ENCODE results near the gene C1orf198.

Gene C1orf198

DNA sequence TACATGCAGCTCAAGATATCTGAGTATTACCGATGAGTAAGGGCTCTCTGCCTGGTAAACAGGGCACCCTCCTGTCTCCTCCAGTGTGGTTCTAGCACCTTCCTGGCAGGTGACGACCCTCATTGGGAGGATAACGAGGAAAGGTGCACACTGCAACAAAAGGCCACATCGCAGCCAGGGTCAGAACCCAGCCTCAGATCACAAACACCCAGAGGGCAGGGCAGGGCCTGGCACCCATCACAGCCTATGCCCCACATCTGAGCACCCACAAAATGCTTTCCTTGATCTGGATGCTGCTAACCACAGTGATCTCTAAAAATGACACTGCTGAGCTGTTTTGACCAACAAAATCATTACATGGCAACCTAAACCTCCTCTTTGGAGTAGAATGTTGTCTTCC lies 23.8 kb downstream of the C1orf198 start:
- DNase-seq: no peak
- CTCF ChIA-PET: no interaction called here
- Mint-ChIP-seq H3K27me3 (no peaks in the 10 kb centered on the region), H3K9me3 (no peaks in the 10 kb centered on the region), H3K27ac (no peak overlapping the region), H3K4me3 (no peak overlapping the region), H3K4me1 (no peaks in the 10 kb centered on the region), H3K36me3 (no peaks in the 10 kb centered on the region)

DNA sequence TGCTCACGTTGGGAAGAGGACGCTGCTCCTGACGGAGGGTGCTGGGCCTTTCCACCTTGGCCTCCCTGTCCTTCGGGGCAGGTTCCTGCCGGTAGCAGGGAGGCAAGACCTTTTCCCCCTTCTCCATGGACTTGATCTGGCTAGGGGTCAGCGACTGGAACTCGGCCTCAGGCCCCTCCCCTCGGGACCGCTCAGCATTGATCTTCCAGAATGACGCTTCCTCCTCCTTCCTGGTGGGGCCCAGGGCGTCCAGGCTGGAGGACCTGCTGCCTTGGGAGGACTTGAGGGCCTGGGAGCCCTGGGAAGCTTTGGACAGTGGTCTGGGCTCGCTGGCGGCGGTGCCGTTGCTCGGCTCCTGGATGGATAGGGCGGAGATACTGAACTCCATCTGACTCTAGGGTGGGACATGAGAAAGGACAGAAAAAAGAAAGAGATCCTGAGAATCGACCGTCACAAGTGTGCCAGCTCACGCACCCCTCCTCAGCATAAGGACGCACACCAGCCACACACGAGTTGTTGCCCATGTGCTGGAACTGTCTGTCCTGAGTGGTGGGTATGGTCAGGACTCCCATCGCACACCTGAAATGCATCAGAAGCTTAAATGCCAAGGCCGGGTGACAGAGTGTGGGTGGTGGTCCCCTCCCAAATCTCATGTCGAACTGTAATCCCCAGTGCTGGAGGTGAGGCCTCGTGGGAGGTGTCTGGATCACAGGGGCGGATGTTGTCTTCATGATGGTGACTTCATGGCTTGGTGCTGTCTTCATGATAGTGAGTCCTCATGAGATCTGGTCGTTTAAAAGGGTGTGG lies 24.6 kb downstream of the C1orf198 start:
- Mint-ChIP-seq H3K36me3 (no peaks in the 10 kb centered on the region), H3K27me3 (no peaks in the 10 kb centered on the region), H3K27ac (no peak overlapping the region), H3K4me3 (no peak overlapping the region), H3K4me1 (no peaks in the 10 kb centered on the region), H3K9me3 (no peaks in the 10 kb centered on the region)
- CTCF ChIA-PET: no interaction called here
- DNase-seq: no peak

GRCh38 chr1:230842801-230843200 lies 25.5 kb downstream of the C1orf198 start:
- Mint-ChIP-seq H3K4me3 (no peak overlapping the region), H3K27me3 (no peaks in the 10 kb centered on the region), H3K4me1 (no peaks in the 10 kb centered on the region), H3K36me3 (no peaks in the 10 kb centered on the region), H3K9me3 (no peaks in the 10 kb centered on the region), H3K27ac (no peak overlapping the region)
- CTCF ChIA-PET: no interaction called here
- no peak for DNase-seq

DNA sequence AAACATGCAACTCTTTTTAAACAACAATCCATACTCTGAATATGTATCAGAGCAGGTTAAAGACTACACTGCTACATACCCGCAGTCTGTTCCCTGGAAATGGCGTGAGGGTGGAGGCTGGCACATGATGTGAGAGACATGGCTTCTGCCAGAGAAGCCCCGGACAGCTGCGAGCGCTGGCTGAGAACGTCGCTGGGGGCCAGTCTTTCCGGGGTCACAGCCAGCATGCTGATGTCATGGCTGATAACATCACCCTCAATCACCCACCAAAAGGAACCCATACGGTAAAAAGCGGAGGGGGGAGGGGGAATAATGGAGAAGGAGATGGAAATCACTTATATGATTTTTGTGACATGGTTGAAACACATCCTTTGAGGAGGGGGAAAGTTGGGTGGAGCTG lies 29.1 kb downstream of the C1orf198 start:
- Mint-ChIP-seq H3K27me3 (no peaks in the 10 kb centered on the region), H3K4me1 (no peaks in the 10 kb centered on the region), H3K36me3 (no peaks in the 10 kb centered on the region), H3K4me3 (no peak overlapping the region), H3K27ac (no peak overlapping the region), H3K9me3 (no peaks in the 10 kb centered on the region)
- CTCF ChIA-PET: interaction anchor here (1.0 kb wide), 1 partner anchor 10 kb away, joined by 5 read pairs; no protein-coding TSS in a partner anchor
- DNase-seq: no peak

- no peak overlapping the region for H3K4me3 Mint-ChIP-seq
- H3K27me3 Mint-ChIP-seq: peaks cover 4% of the 10 kb centered on the region
- no peaks in the 10 kb centered on the region for H3K4me1 Mint-ChIP-seq
- DNase-seq: no peak
- no peaks in the 10 kb centered on the region for H3K36me3 Mint-ChIP-seq
- H3K9me3 Mint-ChIP-seq: no peaks in the 10 kb centered on the region
- H3K27ac Mint-ChIP-seq: no peak overlapping the region
- CTCF ChIA-PET: no interaction called here
Observed at GRCh38 chr1:230836793-230837192, 31.5 kb downstream of the C1orf198 start.

GRCh38 chr1:230836347-230836746 lies 32.0 kb downstream of the C1orf198 start:
- H3K27ac Mint-ChIP-seq: no peak overlapping the region
- H3K36me3 Mint-ChIP-seq: no peaks in the 10 kb centered on the region
- H3K9me3 Mint-ChIP-seq: no peaks in the 10 kb centered on the region
- H3K27me3 Mint-ChIP-seq: peaks cover 4% of the 10 kb centered on the region
- H3K4me3 Mint-ChIP-seq: no peak overlapping the region
- DNase-seq: no peak
- CTCF ChIA-PET: no interaction called here
- H3K4me1 Mint-ChIP-seq: no peaks in the 10 kb centered on the region

GRCh38 chr1:230834292-230834691 lies 34.0 kb downstream of the C1orf198 start:
- Mint-ChIP-seq H3K27me3 (peaks cover 4% of the 10 kb centered on the region), H3K4me1 (no peaks in the 10 kb centered on the region)

DNA sequence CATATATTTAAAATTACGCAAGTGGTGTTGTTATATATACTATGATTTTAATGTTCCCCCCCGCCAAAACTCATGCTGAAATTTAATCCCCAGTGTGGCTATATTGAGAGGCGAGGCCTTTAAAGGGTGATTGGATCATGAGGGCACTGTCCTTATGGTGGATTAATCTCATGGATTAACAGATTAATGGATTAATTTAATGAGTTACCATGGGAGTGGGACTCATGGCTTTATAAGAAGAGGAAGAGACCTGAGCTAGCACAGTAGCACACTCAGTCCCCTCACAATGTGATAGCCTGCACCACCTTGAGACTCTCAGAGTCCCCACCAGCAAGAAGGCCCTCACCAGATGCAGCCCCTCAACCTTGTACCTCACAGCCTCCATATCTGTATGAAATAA lies 34.8 kb downstream of the C1orf198 start:
- H3K36me3 Mint-ChIP-seq: no peaks in the 10 kb centered on the region
- no peaks in the 10 kb centered on the region for H3K4me1 Mint-ChIP-seq
- H3K27ac Mint-ChIP-seq: no peak overlapping the region
- no peaks in the 10 kb centered on the region for H3K9me3 Mint-ChIP-seq
- peaks cover 4% of the 10 kb centered on the region for H3K27me3 Mint-ChIP-seq
- CTCF ChIA-PET: no interaction called here
- H3K4me3 Mint-ChIP-seq: no peak overlapping the region
- no peak for DNase-seq

More at GRCh38 chr1:230834292-230834691, 34.0 kb downstream of the C1orf198 start:
- Mint-ChIP-seq H3K4me3 (no peak overlapping the region), H3K9me3 (no peaks in the 10 kb centered on the region), H3K36me3 (no peaks in the 10 kb centered on the region), H3K27ac (no peak overlapping the region)
- CTCF ChIA-PET: no interaction called here
- no peak for DNase-seq

GRCh38 chr1:230832476-230832875 lies 35.8 kb downstream of the C1orf198 start:
- DNase-seq: no peak
- H3K4me3 Mint-ChIP-seq: no peak overlapping the region
- H3K27ac Mint-ChIP-seq: no peak overlapping the region
- peaks cover 4% of the 10 kb centered on the region for H3K27me3 Mint-ChIP-seq
- H3K9me3 Mint-ChIP-seq: no peaks in the 10 kb centered on the region
- CTCF ChIA-PET: no interaction called here
- H3K4me1 Mint-ChIP-seq: no peaks in the 10 kb centered on the region
- no peaks in the 10 kb centered on the region for H3K36me3 Mint-ChIP-seq

DNA sequence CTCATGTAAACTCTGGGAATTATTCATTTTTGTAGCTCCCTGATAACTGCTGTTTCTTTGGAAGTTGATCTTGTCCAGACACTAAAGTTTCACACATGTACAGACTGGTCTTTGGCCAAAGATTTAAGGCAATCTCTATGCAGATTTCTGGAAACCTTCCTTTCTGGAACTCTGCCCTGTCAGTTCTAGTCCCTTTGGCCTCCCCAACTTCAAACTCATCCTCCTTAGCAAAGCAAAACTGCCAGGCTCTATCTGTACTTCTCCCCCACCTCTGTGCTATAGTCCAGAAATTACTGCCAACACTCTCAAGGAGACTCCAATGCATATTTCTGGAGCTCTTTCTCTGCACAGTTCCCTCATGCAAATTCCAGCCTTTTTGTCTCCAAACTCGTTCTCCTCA lies 36.5 kb downstream of the C1orf198 start:
- Mint-ChIP-seq H3K27me3 (peaks cover 4% of the 10 kb centered on the region), H3K27ac (no peak overlapping the region), H3K36me3 (no peaks in the 10 kb centered on the region), H3K4me1 (no peaks in the 10 kb centered on the region), H3K4me3 (no peak overlapping the region), H3K9me3 (no peaks in the 10 kb centered on the region)
- CTCF ChIA-PET: no interaction called here
- DNase-seq: no peak

- Mint-ChIP-seq H3K4me3 (no peak overlapping the region), H3K27me3 (peaks cover 14% of the 10 kb centered on the region), H3K36me3 (no peaks in the 10 kb centered on the region), H3K9me3 (no peaks in the 10 kb centered on the region), H3K4me1 (no peaks in the 10 kb centered on the region), H3K27ac (no peak overlapping the region)
- CTCF ChIA-PET: interaction anchor here (1.7 kb wide), 1 partner anchor 11 kb away, joined by 5 read pairs; no protein-coding TSS in a partner anchor
- DNase-seq: no peak
Observed at GRCh38 chr1:230828421-230828820, 39.9 kb downstream of the C1orf198 start.

DNA sequence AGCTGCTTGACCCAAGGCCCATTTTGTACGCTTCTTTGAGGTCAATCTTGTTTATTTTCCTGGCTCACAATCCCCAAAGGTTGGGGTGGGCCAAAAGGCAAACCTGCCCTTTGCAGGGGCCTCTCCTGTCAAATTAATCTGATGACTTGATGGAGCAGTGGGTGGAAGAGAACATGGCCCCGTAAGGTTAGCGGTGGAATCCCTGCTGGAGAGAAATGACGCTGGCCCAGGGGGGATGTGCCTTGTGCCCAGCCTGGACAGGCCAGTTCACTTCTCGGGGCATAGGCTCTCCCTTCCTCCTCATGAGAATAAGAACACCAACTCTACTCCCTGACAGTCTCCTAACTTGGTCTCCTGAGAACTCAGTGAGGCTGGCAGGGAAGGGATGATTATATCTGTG lies 40.5 kb downstream of the C1orf198 start:
- H3K27ac Mint-ChIP-seq: no peak overlapping the region
- no peaks in the 10 kb centered on the region for H3K36me3 Mint-ChIP-seq
- H3K4me3 Mint-ChIP-seq: no peak overlapping the region
- CTCF ChIA-PET: no interaction called here
- no peaks in the 10 kb centered on the region for H3K4me1 Mint-ChIP-seq
- DNase-seq: no peak
- H3K27me3 Mint-ChIP-seq: peaks cover 11% of the 10 kb centered on the region
- H3K9me3 Mint-ChIP-seq: no peaks in the 10 kb centered on the region

- H3K27me3 Mint-ChIP-seq: peaks cover 10% of the 10 kb centered on the region
- DNase-seq: no peak
- no peak overlapping the region for H3K4me3 Mint-ChIP-seq
- CTCF ChIA-PET: no interaction called here
- no peak overlapping the region for H3K27ac Mint-ChIP-seq
- no peaks in the 10 kb centered on the region for H3K9me3 Mint-ChIP-seq
- no peaks in the 10 kb centered on the region for H3K4me1 Mint-ChIP-seq
- no peaks in the 10 kb centered on the region for H3K36me3 Mint-ChIP-seq
Observed at GRCh38 chr1:230827081-230827681, 41.1 kb downstream of the C1orf198 start.

- Mint-ChIP-seq H3K9me3 (no peaks in the 10 kb centered on the region), H3K4me3 (no peak overlapping the region), H3K4me1 (no peaks in the 10 kb centered on the region), H3K36me3 (no peaks in the 10 kb centered on the region), H3K27ac (no peak overlapping the region), H3K27me3 (peaks cover 15% of the 10 kb centered on the region)
- CTCF ChIA-PET: no interaction called here
- DNase-seq: no peak
Observed at GRCh38 chr1:230826166-230826875, 42.0 kb downstream of the C1orf198 start.

DNA sequence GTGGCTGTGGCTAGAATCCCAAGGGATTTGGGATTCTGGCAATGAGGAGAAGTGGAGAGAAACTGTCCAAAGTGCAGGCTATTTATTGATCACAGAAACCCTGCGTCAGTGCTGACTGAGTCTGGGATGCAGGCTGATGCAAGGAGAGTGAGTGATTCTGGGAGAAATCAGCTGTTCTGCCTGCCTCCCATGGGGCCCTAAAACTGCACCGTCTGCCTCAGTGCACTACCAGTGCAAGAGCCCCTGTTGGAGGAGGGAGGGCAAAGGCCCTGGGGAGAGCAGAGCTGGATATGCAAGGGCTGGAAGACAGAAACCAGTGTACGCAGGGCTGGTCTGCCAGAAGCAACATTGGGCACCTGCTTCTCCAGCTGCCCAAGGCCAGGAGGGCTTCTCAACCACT lies 42.6 kb downstream of the C1orf198 start:
- no peak for DNase-seq
- Mint-ChIP-seq H3K9me3 (no peaks in the 10 kb centered on the region), H3K4me3 (no peak overlapping the region), H3K27ac (no peak overlapping the region), H3K4me1 (no peaks in the 10 kb centered on the region), H3K27me3 (peaks cover 19% of the 10 kb centered on the region), H3K36me3 (no peaks in the 10 kb centered on the region)
- CTCF ChIA-PET: no interaction called here

All from activated naive CD4-positive, alpha-beta T cell treated with anti-CD3 and anti-CD28 coated beads, Interleukin-2, amount 10 ng/mL, durations not matched to agents 7 days and 5 days (primary cell).